IMR-90 (cell line): ENCODE measurements around the gene THOC2.

Experiments
- POLR2A ChIP-seq: IDR thresholded peaks from 2 replicates; pipeline ENCODE4 v1.6.1; 2012; ENCODE audit warnings: mild to moderate bottlenecking, low read depth, low read length
- TF ChIP-seq, protein P1 (sequence below): conservative IDR thresholded peaks from 2 replicates; pipeline ENCODE4 v1.5.1; 2012; ENCODE audit warnings: mild to moderate bottlenecking, low read depth, low read length, improper control_type of control experiment

DNA sequence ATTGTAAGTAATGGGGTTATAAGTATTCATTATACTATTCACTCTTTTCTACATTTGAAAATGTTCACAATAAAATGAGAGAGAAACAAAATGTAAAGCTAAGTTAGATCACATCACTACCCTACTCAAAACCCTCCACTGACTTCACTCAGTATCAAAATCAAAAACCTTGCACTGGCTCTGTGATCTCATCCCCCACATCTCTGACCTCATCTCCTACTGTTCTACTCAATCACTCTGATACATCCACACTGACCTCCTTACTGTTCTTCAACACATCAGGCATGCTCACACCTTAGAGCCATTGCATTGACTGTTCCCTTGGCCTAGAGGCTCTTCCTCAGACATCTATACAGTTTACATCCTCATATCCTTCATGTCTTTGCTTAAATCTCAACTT lies 50.7 kb downstream of the THOC2 start:
- no peak for TF ChIP-seq POLR2A
- TF ChIP-seq, protein P1, sequence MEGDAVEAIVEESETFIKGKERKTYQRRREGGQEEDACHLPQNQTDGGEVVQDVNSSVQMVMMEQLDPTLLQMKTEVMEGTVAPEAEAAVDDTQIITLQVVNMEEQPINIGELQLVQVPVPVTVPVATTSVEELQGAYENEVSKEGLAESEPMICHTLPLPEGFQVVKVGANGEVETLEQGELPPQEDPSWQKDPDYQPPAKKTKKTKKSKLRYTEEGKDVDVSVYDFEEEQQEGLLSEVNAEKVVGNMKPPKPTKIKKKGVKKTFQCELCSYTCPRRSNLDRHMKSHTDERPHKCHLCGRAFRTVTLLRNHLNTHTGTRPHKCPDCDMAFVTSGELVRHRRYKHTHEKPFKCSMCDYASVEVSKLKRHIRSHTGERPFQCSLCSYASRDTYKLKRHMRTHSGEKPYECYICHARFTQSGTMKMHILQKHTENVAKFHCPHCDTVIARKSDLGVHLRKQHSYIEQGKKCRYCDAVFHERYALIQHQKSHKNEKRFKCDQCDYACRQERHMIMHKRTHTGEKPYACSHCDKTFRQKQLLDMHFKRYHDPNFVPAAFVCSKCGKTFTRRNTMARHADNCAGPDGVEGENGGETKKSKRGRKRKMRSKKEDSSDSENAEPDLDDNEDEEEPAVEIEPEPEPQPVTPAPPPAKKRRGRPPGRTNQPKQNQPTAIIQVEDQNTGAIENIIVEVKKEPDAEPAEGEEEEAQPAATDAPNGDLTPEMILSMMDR, result no peak
